PFSK-1 (cell line): ENCODE measurements around the gene AFAP1L2.

Experiments
- FOXP2 ChIP-seq: optimal IDR thresholded peaks from 2 replicates; pipeline ENCODE3; 2011; ENCODE audit warnings: borderline replicate concordance, control low read depth, inconsistent platforms; ENCODE audit not compliant: insufficient read depth; ENCODE audit errors: extremely low read length, extremely low read depth
- POLR2AphosphoS5 ChIP-seq: IDR thresholded peaks from 2 replicates; pipeline ENCODE4 v1.6.1; 2012; ENCODE audit warnings: low read depth, mild to moderate bottlenecking, control low read depth, low read length, moderate library complexity
- SIN3A ChIP-seq: IDR thresholded peaks from 2 replicates; pipeline ENCODE4 v1.6.1; 2012; ENCODE audit warnings: mild to moderate bottlenecking, low read length, moderate library complexity, borderline replicate concordance; ENCODE audit not compliant: insufficient read depth
- TAF1 ChIP-seq: IDR thresholded peaks from 2 replicates; pipeline ENCODE4 v1.6.1; 2012; ENCODE audit warnings: low read length, control low read depth, borderline replicate concordance; ENCODE audit not compliant: insufficient read depth
- TF ChIP-seq, protein P1 (sequence below), 2 experiments: IDR thresholded peaks; 2 replicates each; pipeline versions ENCODE4 v1.6.1 to v1.8.0; 2011 to 2012; ENCODE audit warnings: low read depth in 2 of 2, low read length in 2 of 2, control low read depth in 1 of 2, inconsistent platforms in 1 of 2, mild to moderate bottlenecking in 1 of 2, moderate library complexity in 1 of 2; ENCODE audit not compliant: insufficient read depth in 1 of 2

Gene AFAP1L2

GRCh38 chr10:114436941-114437340 is 32.6 kb upstream of the AFAP1L2 start:
- TF ChIP-seq POLR2AphosphoS5: no peak
- no peak for TF ChIP-seq SIN3A
- TF ChIP-seq FOXP2: no peak

DNA sequence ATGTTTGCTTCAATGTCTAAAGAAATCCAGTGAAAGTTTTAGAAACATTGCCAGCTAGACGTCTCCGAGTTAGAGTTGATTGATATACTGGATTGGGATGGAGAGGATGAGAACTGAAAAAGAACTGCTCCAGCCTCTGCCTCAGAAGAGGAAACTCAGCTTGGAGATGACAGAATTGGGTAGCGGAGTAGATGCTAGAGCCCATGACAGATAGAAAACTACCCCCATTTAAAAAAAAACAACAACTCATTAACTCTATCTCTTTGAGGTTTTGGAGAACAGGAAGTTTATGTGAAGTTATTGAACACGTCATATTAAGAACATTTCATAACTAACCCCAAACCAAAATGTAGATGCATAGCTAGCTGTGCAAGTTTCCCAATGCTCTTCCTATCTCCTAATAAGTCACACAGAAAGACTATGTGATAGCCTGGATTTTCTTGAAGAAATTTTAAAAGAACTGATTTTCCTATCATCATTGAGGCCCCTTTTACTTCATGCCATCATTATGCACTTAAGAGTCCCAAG is 28.3 kb upstream of the AFAP1L2 start:
- TF ChIP-seq POLR2AphosphoS5 (no peak), FOXP2 (no peak), TAF1 (no peak), SIN3A (no peak)
- TF ChIP-seq, protein P1, sequence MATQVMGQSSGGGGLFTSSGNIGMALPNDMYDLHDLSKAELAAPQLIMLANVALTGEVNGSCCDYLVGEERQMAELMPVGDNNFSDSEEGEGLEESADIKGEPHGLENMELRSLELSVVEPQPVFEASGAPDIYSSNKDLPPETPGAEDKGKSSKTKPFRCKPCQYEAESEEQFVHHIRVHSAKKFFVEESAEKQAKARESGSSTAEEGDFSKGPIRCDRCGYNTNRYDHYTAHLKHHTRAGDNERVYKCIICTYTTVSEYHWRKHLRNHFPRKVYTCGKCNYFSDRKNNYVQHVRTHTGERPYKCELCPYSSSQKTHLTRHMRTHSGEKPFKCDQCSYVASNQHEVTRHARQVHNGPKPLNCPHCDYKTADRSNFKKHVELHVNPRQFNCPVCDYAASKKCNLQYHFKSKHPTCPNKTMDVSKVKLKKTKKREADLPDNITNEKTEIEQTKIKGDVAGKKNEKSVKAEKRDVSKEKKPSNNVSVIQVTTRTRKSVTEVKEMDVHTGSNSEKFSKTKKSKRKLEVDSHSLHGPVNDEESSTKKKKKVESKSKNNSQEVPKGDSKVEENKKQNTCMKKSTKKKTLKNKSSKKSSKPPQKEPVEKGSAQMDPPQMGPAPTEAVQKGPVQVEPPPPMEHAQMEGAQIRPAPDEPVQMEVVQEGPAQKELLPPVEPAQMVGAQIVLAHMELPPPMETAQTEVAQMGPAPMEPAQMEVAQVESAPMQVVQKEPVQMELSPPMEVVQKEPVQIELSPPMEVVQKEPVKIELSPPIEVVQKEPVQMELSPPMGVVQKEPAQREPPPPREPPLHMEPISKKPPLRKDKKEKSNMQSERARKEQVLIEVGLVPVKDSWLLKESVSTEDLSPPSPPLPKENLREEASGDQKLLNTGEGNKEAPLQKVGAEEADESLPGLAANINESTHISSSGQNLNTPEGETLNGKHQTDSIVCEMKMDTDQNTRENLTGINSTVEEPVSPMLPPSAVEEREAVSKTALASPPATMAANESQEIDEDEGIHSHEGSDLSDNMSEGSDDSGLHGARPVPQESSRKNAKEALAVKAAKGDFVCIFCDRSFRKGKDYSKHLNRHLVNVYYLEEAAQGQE (IDR thresholded peaks at IDR 0.05; ENCODE audit: insufficient read depth in 1 of 2, low read depth in 2 of 2, low read length in 2 of 2): no peak

DNA sequence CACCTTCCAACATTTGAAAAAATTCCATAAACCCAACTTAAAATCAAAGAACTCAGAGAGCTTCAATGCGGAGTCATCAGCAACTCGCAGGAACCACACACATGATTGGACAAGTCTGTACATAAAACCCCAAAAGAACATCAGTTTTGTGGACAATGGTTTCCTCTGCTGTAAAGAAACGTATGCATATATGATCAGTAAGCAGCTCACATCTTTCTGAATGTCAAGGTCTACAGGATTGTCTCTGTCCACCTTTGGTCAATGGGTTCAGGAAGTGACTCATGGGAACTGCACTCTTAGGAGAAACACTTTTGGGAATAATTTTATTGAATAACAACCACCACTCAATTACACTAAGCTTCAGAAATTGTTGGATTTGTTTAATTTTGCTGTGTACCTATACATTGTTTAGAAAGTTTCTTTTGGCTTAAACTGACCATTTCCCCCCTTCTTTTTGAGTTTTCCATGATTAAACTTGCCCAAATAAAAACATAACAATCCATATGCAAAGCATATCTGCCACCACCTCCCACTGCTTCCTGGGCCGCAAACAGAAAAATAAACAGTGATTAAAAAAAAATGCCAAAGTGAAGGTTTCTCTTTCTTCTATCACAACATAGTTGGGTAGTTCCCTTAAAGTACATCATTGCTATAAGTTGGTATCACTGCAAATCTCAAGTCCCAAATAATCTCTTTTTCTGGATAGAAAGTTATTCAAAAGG is 27.3 kb upstream of the AFAP1L2 start:
- TF ChIP-seq FOXP2 (no peak), TAF1 (no peak)
- TF ChIP-seq, protein P1 (IDR thresholded peaks at IDR 0.05; ENCODE audit: insufficient read depth in 1 of 2, low read depth in 2 of 2, low read length in 2 of 2): no peak

DNA sequence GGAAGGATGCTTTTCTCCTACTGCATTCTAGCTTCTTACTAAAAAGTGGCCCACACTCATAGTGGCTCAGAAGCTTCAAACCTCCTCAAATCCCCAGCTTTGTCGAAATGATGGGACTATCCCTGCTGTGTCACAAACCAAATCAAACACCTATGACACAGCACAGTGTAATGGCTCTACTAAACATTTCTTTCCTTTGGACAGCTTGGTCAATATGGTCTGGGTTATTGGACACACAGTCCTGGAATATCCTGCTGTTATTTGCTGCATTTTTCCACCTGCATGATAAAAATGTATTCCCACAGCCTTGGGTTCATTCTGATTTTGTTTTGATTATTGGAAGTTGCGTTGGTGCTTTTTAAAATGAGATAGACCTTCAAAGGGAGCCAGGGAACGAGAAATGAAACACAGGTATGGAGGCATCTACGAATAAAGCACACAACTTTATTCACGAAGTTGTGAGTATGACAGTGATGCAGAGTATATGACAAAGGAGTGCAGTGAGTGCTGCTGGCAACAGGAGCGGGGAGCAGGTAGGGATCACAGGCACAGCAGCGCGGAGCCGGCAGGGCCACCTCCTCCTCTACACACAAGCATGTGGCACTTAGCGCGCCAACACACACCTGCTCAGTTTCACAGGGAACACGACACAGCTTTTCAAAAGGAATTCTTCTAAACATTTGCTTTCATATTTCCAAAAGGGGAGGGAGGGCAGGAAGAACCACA is 26.5 kb upstream of the AFAP1L2 start:
- TF ChIP-seq SIN3A (no peak), POLR2AphosphoS5 (no peak), TAF1 (no peak), FOXP2 (no peak)
- TF ChIP-seq, protein P1 (IDR thresholded peaks at IDR 0.05; ENCODE audit: insufficient read depth in 1 of 2, low read depth in 2 of 2, low read length in 2 of 2): no peak

DNA sequence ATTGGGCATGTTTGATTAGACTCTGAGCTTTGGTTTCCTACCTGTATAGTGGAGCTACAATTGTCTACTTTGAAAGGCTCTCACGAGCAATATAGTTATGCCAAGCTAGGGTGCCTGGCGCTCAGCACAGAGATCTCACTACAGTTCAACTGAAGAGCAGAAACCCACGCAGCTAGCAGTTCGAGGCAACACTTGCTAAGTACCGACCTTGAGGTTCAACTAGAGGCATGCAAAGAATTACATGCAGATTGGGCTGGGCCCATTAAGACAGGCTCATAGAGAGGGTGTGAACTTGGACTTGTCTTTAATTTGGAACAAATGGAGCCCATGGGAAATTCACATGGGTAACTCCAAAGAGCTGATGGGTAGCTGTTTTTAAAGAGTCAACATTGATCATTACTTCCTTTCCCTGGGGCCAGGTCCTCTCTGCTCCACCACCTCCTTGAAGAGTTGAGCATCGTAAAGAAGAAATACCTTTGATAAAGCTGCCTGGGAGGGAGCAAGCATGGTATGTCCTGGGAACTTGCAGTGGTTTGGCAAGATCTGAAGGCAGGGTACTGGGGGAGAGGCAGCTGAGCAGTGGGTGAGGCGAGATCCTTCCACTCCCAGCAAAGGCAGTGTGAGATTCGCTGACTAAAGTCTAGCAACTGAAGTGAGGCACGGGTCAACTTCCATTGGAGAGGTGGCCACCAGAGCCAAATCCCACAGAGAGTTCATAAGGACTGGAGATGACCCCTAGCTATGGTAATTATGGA is 25.5 kb upstream of the AFAP1L2 start:
- TF ChIP-seq FOXP2: no peak
- TF ChIP-seq POLR2AphosphoS5: no peak
- TF ChIP-seq SIN3A: no peak
- no peak for TF ChIP-seq TAF1
- TF ChIP-seq, protein P1 (IDR thresholded peaks at IDR 0.05; ENCODE audit: insufficient read depth in 1 of 2, low read depth in 2 of 2, low read length in 2 of 2): no peak
